ENCODE measurements around the gene TBCK.

TBCK gene

DNA sequence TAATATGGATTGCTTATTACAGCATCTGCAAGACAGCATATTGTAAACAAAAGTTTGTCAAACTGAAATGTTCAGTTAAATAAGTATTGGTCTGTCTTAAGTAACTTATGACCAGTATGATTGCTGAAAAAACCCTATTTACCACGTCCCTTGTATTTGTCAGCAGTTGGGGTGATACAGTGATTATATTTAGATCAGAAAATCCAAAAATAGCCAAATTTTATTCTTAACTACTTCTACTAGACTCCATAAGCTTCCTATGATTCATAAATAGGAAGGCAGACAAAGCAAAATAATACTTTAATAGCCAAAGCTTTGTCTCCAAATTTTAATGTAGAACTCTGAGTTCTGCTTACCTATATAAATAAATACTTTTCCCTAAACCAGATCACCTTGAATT is 45.3 kb downstream of the TBCK start:
- TF ChIP-seq, protein P1, sequence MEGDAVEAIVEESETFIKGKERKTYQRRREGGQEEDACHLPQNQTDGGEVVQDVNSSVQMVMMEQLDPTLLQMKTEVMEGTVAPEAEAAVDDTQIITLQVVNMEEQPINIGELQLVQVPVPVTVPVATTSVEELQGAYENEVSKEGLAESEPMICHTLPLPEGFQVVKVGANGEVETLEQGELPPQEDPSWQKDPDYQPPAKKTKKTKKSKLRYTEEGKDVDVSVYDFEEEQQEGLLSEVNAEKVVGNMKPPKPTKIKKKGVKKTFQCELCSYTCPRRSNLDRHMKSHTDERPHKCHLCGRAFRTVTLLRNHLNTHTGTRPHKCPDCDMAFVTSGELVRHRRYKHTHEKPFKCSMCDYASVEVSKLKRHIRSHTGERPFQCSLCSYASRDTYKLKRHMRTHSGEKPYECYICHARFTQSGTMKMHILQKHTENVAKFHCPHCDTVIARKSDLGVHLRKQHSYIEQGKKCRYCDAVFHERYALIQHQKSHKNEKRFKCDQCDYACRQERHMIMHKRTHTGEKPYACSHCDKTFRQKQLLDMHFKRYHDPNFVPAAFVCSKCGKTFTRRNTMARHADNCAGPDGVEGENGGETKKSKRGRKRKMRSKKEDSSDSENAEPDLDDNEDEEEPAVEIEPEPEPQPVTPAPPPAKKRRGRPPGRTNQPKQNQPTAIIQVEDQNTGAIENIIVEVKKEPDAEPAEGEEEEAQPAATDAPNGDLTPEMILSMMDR (IDR thresholded peaks at IDR 0.05) = no peak

- TF ChIP-seq, protein P1 (IDR thresholded peaks at IDR 0.05) = no peak
These were observed 46.3 kb downstream of the TBCK start for GRCh38 chr4:106269711-106270110.

DNA sequence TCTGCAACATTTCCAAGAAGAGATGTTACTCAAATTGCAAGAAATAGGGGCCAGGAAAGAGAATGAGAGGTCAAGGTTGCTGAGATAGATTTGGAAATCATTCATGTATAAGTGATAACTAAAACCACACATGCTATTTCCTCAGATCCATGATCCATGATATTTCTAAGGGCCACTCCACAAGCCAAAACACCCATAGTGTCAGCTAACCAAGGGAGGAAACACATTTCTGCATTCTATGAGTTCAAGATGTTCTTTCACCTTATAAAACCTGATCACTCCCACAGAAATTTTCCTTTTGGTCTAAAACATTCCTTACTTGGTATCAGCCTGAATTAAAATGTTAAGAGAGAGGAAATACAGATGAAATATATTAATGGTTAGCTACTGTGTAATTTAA is 47.2 kb downstream of the TBCK start:
- TF ChIP-seq, protein P1 (IDR thresholded peaks at IDR 0.05) = no peak

GRCh38 chr4:106266201-106266600 is 49.8 kb downstream of the TBCK start:
- TF ChIP-seq, protein P1 (IDR thresholded peaks at IDR 0.05) = peak; percentile 69

- TF ChIP-seq, protein P1 (IDR thresholded peaks at IDR 0.05) = no peak
These were observed 51.7 kb downstream of the TBCK start for GRCh38 chr4:106264331-106264728.

- TF ChIP-seq, protein P1 (IDR thresholded peaks at IDR 0.05) = no peak
These were observed 52.2 kb downstream of the TBCK start for GRCh38 chr4:106263594-106264330.

- TF ChIP-seq, protein P1 (IDR thresholded peaks at IDR 0.05) = no peak
These were observed 54.0 kb downstream of the TBCK start for GRCh38 chr4:106261980-106262379.
